Activated CD8-positive, alpha-beta memory T cell treated with anti-CD3 and anti-CD28 coated beads, Interleukin-2, amount 50 U/mL, for 48 hours (primary cell): ENCODE measurements around the gene DNAH17.

Source experiments
- DNase-seq: peaks from one replicate; pipeline ENCODE4 v3.0.0-alpha.2; 2020

The DNAH17 gene

DNA sequence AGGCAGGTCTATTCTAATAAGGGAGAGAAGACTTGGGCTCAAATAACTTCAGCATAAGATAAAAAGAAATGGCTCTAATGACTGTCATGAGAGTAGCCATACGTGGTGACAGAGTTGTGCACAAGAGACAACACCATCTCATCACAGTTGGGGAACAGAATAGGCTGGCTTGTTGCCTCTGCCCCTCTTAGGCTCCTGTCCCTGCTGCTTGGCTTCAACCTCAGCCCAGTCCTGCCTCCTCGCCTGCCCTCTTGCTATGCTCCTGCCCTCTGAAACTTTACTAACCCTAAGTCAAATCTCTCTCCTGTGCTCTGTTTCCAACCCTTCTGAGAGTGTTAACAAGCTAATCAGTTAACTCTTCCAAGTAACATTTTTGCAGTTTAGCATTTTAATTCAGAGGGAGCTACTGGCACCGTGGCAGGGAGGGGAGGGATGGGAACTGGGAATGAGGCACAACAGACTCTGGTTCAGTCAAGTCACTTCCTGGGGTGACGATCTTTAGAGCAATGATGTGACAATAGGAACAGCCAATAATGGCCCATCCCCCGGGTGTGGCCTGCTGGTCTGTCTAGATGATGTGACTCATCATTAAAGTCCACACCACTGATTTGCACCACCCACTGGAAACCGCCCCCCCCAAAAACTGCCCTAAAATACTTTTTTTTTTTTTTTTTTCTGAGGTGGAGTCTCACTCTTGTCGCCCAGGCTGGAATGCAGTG lies 35.5 kb downstream of the DNAH17 start:
- DNase-seq, result no peak

GRCh38 chr17:78539781-78540180 lies 37.4 kb downstream of the DNAH17 start:
- DNase-seq, result no peak

DNA sequence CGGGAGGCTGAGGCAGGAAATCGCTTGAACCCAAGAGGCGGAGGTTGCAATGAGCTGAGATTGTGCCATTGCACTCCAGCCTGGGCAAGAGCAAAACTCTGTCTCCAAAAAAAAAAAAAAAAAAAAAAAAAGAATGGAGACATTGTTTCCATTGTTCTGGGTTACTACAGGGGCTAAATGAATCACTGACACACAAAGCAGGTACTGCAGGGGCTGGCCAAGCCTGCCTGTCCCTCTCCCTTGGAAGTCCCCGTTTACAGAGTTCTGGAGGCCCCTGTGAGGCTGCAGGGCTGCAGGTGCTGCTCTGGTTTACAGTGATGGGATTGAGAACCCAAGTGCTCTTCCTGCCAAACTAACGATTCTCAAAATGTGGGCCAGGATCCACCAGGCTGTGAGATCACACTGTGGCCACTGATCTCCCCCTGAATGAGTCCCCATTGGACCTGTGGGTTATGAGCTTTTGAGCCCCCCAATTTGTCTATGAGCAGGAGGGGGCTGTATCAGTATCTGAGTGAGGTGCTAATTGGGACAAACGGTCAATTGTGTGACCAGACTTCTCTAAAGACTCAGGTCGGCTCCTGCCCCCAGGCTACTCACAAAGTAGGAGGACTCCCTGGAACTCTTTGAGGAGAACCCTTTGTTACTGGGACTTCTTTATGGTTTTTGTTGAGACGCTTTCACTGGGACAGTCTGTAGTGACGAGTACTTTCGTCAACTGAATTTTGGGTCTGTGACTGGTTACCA lies 39.0 kb downstream of the DNAH17 start:
- DNase-seq, result no peak

- no peak for DNase-seq
Measured at GRCh38 chr17:78537217-78537860, 39.9 kb downstream of the DNAH17 start.

DNA sequence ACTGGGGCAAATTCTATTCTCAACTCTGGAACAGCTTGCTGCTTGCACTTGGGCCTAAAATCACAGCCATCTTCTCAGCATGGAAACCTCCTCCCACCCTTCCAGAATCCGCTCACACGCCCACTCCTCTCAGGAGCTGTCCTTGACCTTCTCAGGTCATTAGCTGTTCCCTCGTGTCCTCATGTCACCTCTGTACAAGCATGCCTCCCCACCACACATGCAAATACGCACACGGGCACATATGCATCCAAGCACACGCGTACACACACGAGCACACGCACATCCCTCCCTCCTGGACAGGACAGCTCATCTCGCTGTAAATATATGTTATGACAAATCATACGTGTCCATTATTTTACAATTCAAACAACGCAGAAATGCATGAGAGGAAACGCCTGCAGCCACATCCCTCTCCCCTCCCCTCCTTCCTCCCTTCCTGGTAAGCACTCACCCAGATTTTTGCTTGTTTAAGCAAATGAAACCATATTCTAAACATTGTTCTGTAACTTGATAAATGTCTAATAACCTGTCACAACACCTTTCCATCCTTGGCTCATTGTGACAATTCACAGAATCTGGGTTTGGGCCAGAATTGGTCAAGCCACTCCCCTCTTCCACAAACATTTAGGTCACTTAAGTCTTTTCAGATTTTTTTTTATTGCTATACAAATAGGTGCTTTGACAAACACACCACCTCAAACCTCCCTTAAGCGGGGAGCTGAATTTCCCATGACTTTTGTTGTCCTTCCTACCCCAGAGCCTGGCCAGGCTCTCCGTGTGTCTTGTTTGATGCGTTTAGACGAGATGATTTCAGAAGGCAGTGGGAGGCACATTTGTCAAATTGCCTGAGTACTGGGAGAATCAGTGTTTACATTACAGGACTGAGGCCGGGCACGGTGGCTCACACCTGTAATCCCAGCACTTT lies 41.7 kb downstream of the DNAH17 start:
- DNase-seq, result no peak

DNA sequence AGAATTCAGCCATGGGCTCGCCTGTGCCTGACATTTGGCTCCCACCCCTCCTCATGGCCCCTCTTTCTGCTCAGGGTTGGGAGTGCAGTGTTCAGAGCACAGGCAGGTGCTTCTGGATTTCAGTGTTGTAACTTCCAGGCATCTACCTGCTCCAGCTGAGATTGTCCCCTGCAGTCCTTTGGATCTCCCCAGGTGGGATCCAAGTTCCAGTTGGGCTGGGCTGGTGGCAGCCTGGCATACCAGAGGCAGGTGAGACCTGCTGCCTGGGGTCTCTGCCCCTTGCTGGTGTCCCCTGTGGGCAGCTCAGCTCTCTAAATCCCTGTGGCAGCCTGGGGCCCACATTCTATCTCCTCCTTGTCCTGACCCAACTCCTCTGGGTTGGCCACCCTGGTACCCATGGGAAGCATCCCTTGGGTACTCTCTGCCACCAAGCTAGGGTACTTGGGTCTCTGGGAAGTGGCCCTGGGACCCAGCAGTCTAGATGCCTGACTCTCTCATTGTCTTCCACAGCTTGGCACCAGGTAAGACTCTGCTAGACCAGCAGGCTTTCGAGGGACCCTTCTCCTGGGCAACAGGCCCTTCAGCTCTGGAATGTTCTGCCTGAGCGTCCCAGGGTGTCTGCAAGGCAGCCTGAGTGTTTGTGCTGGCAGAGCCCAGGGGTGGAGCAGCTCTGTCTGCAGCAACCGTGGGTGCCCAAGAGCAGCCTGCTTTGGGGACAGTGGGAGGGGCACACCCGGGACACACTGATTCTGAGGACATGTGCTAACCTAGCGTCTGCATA lies 42.5 kb downstream of the DNAH17 start:
- no peak for DNase-seq

DNA sequence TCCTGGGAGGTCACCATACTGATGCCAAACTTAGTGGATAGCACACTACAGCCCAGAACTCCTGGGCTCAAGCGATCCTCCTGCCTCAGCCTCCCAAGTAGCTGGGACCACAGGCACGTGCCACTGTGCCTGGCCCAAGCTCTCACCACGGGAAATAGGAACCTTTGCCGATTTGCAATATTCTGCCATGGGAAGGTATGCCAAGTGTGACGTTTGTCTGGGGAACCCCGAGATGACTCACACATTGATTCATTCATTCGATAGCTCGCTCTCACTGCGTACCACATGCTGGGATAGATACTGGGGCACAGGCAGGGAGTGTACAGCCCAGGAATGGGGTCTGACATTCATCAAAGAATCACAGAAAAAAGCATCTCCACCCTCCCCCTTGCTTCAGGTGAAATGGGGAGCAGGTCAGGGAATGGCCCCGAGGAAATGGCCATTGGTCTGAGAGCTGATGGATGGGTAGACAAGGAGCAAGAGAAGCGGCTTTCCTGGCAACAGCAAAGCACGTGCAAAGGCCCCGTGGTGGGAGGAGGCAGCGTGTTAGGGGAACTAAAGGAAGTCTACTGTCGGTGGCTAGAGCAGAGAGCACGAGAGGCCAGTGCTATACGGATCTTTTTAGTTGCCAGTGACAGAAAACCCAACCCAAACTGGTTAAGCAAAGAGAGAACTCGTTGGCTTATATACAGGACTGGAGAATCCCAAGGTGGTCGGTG lies 44.1 kb downstream of the DNAH17 start:
- DNase-seq, result no peak

GRCh38 chr17:78532311-78532710 lies 44.9 kb downstream of the DNAH17 start:
- no peak for DNase-seq

- no peak for DNase-seq
Measured at GRCh38 chr17:78530675-78531074, 46.5 kb downstream of the DNAH17 start.

GRCh38 chr17:78529871-78530670 lies 47.1 kb downstream of the DNAH17 start:
- no peak for DNase-seq

DNA sequence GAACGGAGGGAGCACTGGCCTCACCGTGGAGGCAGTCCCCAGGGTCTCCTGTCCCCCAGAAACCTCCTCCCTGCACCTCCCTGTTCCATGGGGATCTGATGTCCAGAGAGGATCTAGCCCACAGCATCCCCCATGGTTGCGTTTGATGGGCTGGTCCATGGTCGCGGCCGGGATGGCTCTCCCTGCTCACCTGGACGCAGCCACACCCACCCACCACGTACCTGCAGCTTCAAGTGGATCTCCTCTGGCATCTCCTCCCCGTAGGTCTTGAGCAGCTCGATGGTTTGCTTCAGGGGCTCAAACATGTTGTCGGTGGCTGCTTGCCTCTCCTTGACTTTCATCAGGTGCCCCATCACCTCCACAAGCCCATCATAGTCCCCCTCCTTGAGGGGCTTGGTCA lies 47.9 kb downstream of the DNAH17 start:
- no peak for DNase-seq

DNA sequence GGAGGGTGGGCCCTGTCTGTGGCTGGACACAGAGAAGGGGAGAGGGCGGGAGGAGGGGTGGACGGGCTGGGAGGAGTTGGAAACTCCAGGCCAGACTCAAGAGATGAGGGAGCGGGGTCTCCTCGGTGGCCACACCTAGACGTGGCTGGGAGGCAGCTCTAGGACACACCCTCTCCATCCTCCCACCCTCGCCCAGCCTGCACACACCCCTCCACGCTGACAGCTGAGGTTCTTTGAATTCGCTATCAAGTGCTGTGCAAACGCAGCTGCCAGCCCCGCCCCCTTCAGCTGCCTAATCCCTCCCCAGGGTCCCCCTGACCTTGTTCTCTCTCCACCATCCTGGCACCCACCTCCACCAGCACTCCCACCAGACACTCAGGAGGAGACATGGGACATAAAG lies 48.7 kb downstream of the DNAH17 start:
- no peak for DNase-seq

- no peak for DNase-seq
Measured at GRCh38 chr17:78527345-78527744, 49.9 kb downstream of the DNAH17 start.

GRCh38 chr17:78526231-78527025 lies 50.8 kb downstream of the DNAH17 start:
- DNase-seq, result no peak

DNA sequence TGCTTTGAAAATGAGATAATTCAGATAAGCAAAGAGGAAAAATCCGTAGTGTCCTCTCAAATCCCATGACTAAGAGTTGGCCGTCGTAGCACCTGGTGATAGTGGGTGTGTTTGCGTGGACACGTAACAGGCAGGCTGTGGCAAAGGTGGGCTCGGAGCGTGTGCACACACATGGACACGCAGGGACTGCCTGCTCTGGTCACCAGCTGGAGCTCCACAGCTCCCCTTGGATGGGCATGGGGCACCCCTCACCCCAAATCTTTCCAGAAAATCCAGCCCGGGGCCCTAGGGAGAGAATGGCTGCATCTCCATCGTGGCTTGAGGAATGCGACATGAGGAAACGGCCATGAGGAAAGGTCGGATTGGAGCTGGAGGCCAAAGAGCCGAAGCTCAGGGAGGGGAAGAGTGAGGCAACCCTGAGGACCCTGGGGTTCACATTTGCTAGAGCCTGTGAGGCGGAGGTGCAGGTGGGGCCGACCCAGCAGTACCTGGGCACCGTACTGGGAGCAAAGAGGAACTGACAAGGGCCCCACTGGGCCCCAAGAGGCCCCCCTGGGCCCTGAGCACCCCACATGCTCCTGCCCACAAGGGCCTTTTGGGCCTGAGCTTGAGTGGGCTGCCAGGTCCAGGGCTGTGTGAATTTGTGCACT lies 51.6 kb downstream of the DNAH17 start:
- no peak for DNase-seq

DNA sequence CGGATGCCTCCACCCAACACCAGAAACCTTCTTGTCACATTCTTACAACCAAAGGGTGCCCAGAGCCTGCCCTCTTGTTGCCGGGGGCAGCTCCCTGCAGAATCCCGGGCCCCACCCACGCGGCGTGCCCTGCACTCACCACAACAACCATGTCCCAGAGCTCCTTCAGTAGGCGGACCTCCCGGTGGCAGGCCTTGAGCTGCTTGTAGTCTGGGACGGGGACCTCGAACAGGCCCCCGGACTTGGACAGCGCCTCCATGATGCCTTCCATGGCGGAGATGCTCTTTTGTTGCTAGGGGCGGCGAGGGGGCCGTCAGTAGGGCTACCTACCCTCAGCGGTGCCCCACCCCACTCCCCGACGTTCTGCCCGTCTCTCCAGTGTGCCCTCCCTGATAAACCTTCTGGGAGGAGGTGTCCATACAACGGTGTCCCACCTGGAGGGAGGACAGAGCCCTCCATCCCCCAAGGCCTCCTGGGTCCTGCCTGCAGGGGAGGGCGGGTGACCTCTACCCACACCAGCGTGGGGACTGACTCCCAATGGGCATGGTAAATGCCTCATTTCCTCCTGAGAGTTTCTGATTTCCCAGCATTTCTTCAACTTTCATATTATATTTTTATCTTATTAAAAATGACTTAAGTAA lies 52.2 kb downstream of the DNAH17 start:
- no peak for DNase-seq

DNA sequence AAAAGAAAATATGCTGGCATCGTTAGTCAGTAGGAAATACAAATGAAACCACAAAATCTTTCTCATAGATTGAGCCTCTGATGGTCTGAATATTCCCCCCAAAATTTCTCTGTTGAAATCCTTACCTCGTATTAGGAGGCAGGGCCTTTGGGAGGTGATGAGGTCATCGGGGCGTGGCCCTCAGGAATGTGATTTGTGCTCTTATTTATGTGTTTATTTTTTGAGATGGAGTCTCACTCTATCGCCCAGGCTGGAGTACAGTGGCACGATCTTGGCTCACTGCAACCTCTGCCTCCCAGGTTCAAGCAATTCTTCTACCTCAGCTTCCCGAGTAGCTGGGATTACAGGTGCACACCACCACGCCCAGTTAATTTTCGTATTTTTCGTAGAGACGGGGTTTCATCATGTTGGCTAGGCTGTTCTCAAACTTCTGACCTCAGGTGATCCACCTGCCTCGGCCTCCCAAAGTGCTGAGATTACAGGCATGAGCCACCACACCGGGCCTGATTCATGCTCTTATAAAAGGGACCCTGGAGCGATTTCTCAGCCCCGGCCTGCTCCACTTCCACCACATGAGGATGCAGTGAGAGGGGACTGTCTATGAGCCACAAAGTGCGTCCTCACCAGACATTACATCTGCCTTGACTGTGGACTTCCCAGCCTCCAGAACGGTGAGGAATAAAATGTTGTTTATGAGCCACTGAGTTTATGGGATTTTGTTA lies 53.1 kb downstream of the DNAH17 start:
- DNase-seq, result no peak
